ENCODE data around the gene PLEKHA5.

The PLEKHA5 gene

DNA sequence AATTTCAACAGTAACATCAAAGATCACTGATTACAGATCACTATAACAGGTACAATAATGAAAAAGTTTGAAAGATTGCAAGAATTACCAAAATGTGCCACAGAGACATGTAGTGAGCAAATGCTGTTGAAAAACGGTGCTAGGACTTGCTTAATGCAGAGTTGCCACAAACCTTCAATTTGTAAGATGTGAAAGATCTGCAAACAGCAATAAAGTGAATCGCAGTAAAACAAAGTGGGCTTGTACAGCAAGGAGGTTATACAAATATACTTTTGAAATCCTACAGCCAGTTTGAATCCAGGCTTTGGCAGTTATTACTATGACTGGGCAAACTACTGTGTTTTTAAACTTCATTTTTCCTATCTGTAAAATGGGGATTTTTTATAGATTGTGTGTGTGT, 1.0 kb upstream of the PLEKHA5 start:
- no peak for DNase-seq

DNA sequence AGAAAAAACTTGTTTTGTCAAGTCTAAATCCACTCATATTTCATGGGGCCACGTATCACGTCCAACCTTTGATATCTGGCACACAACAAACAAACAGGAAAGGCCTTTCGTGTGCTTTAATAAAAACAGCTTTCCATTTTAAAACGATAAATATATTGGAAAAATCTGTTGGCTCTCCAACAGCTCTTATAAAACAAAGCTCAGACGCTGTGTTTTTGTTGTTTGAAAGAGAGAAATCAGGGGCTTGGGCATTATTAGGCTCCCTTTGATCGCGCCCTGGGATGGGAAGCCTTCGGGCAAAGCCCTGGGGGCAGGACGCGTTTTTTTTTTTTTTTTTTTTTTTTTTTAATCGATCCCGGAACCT, 429 bp upstream of the PLEKHA5 start:
- DNase-seq = no peak

DNA sequence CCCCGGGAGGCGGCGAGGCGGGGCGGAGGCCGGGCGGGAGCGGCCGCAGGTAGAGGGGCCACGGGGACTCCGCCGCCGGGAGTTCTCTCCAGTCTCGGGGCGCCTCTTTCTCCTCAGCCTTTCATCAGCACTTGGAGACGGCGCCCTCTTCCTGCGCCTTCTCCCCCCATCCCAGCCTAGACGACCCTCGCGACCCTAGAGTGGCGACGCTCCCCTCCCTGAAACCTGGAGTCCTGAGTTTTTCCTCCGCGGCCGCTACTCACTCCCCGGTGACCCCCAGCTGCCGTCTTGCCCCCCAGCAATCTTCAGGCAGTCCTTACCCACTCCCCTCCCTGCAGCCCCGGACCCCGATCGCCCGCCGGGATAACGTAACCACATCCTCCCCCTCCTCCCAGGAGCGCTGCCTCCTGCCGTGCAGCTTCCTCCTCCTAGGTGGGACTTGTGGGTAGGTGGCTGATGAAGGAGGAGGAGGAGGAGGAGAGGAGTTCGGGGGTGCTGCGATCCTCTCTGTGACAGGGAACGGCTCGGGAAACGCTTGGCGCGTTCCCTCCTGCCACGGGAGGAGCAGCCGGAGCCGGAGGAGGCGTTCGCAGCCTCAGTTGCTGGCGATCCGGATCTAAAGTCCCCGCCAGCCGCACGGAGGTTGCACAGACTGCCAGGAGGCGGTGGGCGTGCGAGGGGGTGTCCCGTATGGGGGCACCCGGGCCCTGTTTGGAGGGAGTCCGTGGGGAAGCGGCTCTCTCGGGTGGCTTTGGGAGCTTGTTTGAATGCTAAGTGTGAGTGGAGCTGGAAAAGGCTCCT, 891 bp downstream of the PLEKHA5 start:
- no peak for DNase-seq

DNA sequence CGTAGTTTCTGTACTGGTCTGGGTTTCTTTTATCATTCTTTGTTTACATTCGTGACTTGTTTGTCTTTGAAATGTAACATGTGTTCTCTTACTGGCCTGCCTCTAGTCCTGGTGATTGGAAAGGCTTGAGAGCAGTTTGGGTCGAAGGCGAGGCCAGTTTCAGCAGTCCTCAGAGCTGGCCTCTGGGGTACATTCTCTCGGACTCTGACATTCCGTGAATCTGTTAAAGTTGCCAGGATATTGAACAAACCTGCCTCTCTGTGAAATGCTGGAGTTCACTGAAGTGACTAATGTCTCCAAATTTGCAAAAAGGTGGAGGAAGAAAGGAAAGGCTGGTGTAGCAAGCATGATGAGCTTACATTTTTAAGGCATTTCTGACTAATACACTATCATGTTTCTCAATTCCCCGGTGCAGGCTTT, 1.5 kb downstream of the PLEKHA5 start:
- DNase-seq = no peak

DNA sequence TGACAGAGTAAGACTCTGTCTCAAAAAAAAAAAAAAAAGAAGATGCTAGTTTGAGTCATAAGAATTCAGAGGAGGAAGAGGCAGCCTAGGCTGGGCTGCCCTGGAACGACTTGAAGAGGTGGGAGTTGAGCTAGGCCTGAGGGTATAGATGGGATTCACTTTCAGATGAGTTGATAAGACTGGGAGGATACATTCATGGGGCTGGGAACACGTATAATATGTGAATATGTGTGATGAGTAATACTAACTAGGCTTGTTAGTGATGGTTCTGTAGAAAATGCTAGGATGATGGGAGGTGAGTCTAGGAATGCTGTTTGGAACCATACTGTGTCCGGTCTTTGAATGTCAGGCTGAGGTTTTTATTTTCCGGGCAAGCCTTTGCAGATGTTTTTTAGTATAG, 9.0 kb downstream of the PLEKHA5 start:
- no peak for DNase-seq

DNA sequence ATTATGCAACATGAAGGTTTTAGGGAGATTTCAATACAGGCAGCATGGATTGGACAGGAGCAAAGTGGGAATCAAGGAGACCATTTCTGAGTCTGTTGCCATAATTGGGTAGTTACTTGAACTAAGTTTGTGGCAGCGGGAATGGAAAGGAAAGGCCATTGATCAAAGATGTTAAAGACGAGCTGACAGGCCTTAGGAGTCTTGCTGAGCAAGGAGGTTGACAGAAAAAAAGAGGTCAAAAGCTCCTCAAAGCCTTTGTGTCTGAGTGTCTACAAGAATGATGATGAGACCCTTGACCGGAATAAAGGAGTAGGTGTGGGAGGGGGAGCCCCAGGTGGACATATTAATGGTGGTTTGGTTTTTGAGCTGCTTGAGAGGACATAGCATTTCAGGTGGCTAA, 9.4 kb downstream of the PLEKHA5 start:
- no peak for DNase-seq

DNA sequence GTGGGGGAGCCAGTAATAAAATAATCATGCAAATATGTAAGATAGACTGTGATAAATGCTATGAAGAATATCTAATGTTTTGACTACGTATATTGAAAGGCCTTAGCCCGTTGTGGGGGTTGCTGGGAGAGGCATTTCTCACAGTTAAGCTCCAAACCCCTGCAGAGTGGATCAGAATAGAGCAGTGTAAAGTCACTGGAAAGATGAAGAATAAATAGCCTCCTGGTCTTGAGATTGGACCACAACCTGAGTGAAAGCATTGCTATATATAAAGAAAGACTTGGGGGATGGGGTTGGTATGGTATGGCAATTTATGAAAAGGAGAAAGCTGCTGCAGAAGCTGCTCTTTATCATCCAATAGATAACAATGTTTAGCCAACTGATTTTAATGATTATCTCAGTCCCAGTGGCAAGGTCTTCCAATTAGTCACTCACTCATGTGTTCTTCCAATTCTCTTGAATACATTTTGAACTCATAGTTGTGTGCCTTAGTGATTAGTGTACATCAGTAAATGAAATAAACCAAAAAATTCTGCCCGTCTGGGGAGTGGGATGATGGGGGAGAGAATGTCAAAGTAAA, 10.2 kb downstream of the PLEKHA5 start:
- DNase-seq = no peak

DNA sequence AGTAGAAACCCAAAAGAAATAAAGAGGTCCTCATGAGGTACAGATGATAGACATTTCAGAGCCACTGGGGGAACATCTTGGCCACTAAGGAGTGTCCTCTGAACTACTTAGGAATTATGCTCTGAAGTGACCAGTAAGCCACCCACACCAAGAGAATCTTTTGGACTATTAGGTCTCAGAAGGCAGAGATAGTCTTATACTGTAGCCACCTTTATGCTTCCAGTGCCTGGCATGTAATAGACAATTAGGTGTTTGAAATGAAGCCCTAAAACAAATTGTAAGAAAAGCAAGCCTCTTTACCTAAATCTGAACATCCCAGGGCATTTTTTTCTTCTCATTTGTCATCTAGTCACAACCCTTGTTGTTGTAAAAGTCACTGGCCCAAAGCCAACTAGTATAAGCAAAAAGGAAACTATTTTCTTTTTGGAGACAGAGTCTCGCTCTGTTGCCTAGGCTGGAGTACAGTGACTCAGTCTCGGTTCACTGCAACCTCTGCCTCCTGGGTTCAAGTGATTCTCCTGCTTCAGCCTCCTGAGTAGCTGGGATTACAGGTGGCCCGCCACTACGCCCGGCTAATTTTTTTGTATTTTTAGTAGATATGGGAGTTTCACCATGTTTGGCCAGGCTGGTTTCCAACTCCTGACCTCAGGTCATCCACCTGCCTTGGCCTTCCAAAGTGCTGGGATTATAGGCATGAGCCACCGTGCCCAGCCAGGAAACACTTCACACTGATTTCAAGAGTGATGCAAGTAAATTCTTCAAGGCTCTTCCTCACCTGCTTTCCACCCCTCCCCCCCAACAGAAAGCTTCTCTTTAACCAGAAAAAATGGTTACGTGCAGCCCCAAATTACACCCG, 11.1 kb downstream of the PLEKHA5 start:
- DNase-seq = no peak

DNA sequence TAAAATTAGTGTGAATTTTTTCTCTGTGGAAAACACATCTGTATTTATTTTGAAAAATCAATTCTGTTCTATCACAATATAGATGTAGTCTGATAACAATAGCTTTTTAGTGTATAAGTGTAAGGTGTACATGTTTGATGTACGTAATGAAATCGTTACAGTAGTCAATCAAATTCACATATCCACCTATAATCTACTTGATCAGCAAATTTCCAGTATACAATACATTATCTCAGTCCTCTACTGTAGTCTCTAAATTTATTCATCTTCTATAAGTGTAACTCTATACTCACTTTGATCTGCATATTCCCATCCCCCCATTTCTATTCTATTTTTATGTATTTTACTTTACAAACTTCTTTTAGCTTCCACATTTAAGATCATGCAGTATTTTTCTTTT, 13.0 kb downstream of the PLEKHA5 start:
- DNase-seq = no peak

DNA sequence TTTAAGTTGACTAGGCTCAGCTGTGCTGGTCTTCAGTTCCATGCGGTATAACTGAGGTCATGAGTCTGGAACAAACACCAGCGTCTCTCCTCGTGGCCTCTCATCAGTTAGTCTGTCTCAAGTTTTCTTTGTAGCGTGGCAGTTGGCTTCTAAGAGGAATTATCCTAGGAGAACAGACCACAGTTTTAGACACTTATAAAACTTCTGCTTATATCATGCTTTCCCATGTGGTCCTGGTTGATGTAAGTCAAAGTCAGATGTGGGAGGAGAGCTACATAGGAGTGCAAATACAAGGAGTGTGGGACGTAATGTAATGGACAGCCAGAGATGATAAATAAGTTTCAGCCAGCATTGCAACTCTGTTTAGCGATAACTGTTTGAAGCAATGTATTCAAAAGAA, 14.8 kb downstream of the PLEKHA5 start:
- no peak for DNase-seq

DNA sequence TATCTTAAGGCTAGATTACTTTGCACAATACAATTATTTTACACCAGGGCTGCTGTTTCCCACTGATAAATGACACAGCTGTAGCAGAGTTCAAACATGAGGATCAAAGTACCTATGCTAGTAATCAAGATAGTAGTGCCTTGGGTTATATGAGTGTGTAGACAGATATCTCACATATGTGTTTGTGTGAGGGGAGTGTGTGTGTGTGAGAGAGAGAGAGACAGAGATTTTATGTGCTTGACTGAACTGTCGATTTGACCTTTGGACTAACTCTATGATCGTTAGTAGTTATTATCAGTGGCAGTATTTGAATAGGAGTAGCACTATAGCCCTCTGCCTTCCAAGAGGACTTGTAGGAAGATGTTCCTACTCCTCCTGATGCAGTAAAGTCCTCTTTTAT, 15.5 kb downstream of the PLEKHA5 start:
- no peak for DNase-seq

DNA sequence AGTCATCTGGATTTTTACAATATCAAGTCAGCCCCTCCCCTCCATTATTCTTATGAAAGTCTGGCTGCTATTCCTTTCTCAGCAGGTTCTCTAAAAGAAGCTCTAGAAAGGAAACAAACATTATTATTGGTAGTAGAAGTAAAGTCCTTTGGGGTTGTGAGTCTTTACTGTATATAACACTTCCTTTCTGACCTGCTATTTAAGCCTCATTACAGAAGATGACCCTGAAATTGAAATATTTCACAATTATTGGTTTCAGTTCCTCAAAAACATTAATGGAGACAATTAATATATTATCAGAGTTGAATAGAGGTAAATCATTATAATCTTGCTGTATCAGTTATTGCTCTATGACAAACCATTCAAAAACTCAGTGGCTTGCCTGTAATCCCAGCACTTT, 19.3 kb downstream of the PLEKHA5 start:
- DNase-seq = no peak

DNA sequence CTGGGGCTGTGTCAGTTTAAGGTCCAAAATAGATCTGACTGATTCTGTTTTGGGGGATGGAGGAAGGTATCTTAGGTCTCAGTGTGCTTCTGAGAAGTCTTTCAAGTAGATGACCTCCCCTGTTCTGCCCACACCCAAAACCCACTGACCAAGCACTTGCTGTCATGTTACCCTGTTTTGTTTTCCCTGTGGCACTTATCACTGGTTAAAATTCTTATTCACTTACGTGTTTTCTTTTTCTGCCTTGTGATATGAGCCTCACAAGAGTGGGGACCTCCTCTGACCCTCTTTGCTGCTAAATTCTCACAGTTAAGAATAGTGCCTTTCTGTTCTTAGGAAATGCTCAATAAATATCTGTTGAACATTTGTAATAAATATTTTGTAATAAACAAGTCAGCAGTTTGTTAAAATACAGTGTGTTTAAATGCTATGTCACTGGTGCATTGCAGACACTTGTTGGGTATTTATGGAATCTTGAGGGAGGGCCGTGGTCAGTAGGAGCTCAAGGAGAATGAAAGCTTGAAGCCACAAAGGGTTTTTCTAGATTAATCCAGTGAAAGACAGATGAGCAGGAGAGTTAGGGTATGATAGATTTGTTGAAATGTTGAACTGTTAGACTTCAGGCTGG, 20.9 kb downstream of the PLEKHA5 start:
- DNase-seq = no peak

DNA sequence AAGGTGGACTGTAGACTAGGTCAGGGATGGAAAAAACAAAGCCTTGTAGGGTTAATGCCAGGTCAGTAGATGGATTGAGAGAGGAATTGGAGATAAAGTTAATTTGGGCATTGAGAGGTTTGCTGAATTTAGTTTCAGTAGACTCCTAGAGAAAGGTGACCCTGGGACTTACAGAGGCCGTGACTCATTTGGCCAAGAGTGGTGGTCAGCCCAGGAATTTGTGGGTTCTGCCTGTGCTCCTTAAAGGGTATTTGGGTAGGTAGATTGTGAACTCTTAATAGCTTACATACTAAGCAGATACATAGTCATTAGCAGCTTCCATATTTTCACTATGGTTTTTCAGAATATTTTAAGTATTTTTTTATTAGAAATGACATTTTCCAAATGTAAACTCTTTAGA, 21.8 kb downstream of the PLEKHA5 start:
- DNase-seq = no peak

DNA sequence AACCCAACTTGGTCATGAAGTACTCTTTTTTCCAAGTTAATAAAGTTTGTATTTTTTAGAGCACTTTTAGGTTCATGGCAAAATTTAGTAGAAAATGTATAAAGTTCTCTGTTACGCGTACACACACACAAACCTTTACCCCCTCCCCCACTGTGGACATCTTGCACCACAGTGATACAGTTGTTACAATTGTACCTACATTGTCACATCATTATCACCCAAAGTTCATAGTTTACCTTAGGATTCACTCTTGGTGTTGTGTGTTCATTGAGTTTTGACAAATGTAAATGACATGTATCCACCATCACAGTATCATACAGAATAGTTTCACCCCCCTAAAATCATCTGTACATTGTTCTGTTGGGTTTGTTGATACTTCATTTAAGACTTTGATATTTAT, 23.9 kb downstream of the PLEKHA5 start:
- no peak for DNase-seq

DNA sequence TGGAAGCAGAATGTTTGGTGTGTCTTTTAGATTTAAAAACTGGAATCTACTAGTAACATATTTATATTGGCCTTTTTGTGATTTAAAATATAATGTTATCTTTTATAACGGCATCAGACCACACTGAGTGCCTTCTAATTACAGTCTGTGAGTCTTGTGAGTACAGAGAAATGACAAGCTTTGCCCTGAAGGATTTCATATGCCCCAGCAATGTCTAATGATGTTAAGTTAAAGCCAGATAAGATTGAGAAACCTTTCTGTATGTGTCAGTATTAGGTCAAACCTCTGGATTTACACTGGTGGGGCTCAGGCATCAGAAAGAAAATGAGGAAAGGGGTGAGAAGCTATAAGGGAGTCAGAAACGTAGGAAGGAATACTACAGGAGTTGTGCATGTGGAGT, 25.2 kb downstream of the PLEKHA5 start:
- no peak for DNase-seq

DNA sequence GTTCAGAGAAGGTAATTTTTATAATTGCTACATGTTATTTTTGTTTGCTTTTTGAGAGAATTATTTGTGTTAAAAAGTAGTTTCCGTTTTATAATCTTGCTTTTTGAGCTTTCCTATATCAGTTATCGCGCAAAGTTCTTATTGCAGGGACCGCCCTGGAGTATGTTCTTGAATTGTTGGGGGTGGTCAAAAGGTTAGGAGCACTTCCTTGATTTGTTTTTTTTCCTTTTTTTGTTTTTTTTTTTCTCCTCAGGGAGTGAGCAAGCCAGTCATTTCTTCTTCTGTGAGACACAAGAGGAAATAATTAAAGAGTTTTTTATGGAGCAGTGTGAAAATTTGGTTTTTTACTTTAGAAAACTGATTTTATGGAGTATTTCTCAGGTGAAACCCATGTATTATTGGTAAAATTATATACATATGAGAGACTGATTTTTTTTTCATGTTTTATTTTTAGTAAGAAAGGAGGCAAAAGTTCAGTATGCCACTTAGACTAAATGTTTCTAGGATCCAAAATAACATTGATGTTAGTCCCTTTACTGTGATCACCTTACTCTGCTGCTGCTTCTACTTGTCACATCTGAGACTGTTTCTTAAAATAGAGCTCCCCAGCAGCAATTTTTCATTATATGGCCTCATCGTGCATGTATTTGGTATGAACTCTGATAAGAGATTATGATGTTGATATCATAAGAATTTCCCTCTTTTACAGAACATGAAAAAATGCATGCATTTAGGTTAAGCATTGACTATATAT, 26.6 kb downstream of the PLEKHA5 start:
- no peak for DNase-seq

DNA sequence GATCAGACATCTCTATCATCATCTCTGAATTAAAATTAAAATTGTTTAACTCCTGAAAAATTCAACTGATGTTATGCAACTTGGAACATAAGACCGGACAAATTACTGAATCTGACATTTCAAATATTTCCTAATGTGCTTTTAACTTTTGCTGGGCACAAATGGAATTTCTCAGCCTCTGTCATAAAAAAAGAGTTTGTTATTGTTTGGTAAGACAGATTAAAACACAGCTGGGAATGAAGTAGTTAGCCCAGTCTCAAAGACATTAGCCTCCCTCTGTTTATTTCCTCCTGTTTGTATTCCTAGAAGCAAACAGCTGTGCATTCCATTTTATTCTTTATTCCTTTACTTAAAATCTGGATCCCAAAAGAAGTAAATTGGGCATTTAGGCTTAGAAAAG, 29.4 kb downstream of the PLEKHA5 start:
- no peak for DNase-seq

DNA sequence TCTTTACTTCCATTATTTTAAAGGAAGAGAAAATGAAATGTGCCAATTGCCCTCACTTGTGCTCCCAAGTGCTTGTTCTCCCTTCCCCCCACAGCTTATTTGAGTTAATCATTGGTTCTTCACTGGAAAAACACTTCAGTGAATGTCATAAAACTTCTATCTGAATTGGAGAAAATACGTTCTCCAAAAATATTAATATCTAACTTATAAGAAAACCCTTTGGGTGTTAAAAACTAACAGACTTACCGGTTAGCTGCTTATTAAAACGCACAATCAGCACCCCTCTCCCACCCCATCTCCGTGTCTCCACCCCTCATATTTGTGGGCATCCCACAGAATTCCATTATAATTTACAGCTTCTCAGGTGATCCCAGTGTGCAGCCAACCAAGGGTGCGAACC, 31.7 kb downstream of the PLEKHA5 start:
- DNase-seq = no peak

DNA sequence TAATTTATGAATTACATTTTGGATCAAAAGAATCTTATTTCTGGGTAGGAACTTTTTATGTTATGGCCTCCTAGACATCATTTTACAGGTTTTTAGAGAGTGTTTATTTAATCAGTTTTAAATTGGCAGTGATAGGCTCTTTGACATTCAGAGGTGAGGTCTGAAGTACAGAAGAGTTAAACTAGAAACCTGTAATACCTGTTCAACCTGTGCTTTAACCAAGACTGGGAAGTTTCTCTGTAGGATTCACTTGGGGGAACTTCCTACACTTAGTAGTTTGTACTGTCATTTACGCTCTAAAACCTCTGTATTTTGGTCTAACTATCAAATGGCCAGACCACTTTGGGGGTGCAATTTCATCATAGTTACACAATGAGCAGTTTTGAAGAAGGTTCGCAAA, 35.9 kb downstream of the PLEKHA5 start:
- DNase-seq = no peak

DNA sequence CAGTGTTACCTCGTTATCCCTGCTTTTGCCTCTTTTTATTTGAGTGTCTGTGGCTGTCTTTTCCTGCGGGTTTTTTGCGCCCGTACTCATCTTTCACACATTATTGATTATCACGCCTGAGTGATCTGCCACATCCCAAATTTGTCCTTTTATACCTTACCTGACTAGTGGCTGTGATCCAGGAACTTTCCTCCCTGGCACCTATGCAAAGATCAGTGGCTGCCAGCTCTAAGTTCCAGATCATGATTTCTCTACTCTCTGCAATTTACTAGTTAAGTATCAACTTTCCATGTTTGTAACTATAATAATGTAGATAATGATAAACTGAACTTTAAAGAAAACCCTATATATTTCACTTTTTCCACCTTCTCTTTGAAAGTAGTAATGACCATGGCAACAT, 36.9 kb downstream of the PLEKHA5 start:
- no peak for DNase-seq

DNA sequence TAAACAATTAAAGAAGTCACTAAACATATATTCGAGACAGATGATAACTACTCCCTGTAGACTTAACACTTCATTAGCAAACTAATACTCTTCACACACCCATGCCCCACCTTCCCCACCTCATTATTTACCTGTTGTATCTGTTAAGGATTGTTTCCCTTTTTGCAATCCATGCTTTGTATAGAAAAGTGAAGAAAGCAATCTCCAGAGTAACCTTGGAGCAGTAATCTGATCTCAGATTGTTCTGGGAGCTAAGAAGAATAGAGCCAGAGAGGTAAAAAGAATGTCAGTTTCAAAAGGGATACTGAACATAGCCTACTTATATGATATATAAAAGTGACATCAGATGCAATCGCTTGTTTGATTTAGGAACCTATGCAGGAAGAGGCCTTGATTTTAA, 37.4 kb downstream of the PLEKHA5 start:
- no peak for DNase-seq

DNA sequence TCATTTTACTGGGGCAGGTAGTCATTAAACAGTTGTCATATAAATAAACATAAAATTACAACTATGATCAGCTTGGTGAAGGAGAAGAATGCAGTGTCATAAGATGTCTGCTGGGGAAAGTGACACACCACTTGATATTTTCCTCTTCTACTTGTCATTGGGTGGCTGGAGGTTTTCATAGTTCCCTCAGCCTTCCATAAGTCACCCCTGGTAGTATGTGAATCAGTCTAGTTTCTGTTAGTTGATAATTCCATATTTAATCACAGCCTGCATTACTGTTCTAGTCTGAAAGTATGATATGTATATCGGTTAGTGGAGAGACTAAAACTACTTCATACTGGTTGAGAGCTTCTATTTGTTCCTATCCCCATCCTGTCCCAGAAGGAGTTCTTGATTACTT, 38.2 kb downstream of the PLEKHA5 start:
- no peak for DNase-seq
